Osteoblast (primary cell): ENCODE measurements around the gene ATG2B. TPM values are rescaled to one million over a fixed set of nuclear protein-coding genes. Genes with fewer than 3 reads are reported as not detected.

Experiments
- DNase-seq: peaks from one replicate; pipeline ENCODE4 v3.0.0; 2011; ENCODE audit warnings: low spot score, mixed read lengths; ENCODE audit not compliant: insufficient read length; ENCODE audit errors: missing footprints
- H2AFZ ChIP-seq: 2 replicates; pipeline ENCODE4 v1.6.0; 2011; ENCODE audit warnings: mild to moderate bottlenecking, low read length
- H3K27ac ChIP-seq: 2 replicates; pipeline ENCODE4 v1.5.1; 2011; ENCODE audit warnings: mild to moderate bottlenecking, low read depth, low read length, moderate library complexity
- H3K27me3 ChIP-seq: 2 replicates; pipeline ENCODE4 v1.6.0; 2012; ENCODE audit warnings: mild to moderate bottlenecking, control low read depth, inconsistent platforms, low read length, moderate library complexity; ENCODE audit not compliant: insufficient read depth
- H3K36me3 ChIP-seq: 2 replicates; pipeline ENCODE4 v1.5.1; 2011; ENCODE audit warnings: mild to moderate bottlenecking, low read length, control low read depth, moderate library complexity; ENCODE audit not compliant: insufficient read depth
- H3K4me1 ChIP-seq: 2 replicates; pipeline ENCODE4 v1.5.1; 2011; ENCODE audit warnings: mild to moderate bottlenecking, low read length, control low read depth, moderate library complexity; ENCODE audit not compliant: insufficient read depth
- H3K4me2 ChIP-seq: 2 replicates; pipeline ENCODE4 v1.6.0; 2011; ENCODE audit warnings: mild to moderate bottlenecking, low read length; ENCODE audit not compliant: insufficient read depth
- H3K4me3 ChIP-seq: fragments of 200-600 bp; sonication (generic); 3 replicates; pipeline ENCODE4 v1.5.1; 2012; ENCODE audit warnings: mild to moderate bottlenecking, low read length, inconsistent platforms; ENCODE audit not compliant: insufficient read depth
- H3K79me2 ChIP-seq: 2 replicates; pipeline ENCODE4 v1.6.0; 2012; ENCODE audit warnings: mild to moderate bottlenecking, low read length, control low read depth, inconsistent platforms; ENCODE audit not compliant: insufficient read depth
- H3K9me3 ChIP-seq: 2 replicates; pipeline ENCODE4 v1.5.1; 2011; ENCODE audit warnings: low read depth, low read length, control low read depth
- H4K20me1 ChIP-seq: 2 replicates; pipeline ENCODE4 v1.6.0; 2012; ENCODE audit warnings: mild to moderate bottlenecking, low read length, control low read depth; ENCODE audit not compliant: insufficient read depth
- total RNA-seq: library from RNA; depleted of rRNA; stranded (reverse); fragments of >200 nt; gene quantifications from 2 replicates; pipeline ENCODE4 v1.2.3, GENCODE V29; 2012
- TF ChIP-seq, protein P1 (sequence below): IDR thresholded peaks from 2 replicates; pipeline ENCODE4 v1.5.1; 2011; ENCODE audit warnings: mild to moderate bottlenecking, low read depth, low read length, moderate library complexity; ENCODE audit errors: extremely low read depth

The ATG2B gene
- total RNA-seq, 1 donor = 35.1 TPM

DNA sequence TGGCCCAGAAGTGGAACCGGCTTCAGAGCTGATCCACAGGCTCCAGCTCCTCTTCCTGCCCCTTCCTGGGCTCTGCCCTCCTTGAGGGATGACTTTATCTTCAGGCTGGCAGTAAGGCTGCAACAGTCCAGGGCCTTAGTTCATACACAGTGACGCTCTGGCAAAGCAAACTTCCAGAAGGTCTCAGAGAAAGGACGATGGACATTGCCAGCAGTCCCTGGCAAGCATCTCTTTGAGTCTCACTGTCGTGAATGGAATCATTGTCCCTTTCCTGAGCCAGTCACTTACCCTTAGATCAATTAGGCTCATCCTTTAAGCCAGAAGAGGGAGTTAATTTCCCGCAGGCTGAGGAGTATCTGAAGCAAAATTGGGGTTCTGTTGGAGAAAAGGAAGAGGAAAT lies 37.4 kb upstream of the ATG2B start:
- H3K4me1 ChIP-seq = no peaks in the 10 kb centered on the region
- no peak for DNase-seq
- H2AFZ ChIP-seq = no peak overlapping the region
- peaks cover 28% of the 10 kb centered on the region for H3K27me3 ChIP-seq
- no peak overlapping the region for H3K4me2 ChIP-seq
- TF ChIP-seq, protein P1, sequence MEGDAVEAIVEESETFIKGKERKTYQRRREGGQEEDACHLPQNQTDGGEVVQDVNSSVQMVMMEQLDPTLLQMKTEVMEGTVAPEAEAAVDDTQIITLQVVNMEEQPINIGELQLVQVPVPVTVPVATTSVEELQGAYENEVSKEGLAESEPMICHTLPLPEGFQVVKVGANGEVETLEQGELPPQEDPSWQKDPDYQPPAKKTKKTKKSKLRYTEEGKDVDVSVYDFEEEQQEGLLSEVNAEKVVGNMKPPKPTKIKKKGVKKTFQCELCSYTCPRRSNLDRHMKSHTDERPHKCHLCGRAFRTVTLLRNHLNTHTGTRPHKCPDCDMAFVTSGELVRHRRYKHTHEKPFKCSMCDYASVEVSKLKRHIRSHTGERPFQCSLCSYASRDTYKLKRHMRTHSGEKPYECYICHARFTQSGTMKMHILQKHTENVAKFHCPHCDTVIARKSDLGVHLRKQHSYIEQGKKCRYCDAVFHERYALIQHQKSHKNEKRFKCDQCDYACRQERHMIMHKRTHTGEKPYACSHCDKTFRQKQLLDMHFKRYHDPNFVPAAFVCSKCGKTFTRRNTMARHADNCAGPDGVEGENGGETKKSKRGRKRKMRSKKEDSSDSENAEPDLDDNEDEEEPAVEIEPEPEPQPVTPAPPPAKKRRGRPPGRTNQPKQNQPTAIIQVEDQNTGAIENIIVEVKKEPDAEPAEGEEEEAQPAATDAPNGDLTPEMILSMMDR = no peak
- H3K36me3 ChIP-seq = no peaks in the 10 kb centered on the region
- H3K27ac ChIP-seq = no peak overlapping the region
- H4K20me1 ChIP-seq = no peaks in the 10 kb centered on the region
- no peaks in the 10 kb centered on the region for H3K79me2 ChIP-seq
- no peak overlapping the region for H3K4me3 ChIP-seq
- H3K9me3 ChIP-seq = no peaks in the 10 kb centered on the region

DNA sequence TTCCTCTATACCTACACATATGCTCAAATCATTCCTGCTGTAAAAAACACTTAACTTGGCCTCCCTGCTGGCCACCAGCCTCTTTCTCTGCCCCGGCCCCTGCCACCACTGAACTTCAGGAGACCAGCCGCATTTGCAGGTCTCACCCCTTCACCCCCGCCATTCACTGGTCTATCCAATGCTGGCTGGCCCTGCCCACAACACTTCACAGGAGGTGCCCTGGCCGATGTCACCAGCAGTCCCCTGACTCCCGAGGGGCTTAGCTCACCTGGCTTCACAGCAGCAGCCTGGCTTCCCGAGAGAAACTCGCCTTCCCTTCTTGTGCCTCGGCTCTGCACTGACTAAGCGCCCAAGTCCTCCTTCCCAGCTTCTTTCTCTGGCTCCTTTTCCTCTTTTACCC lies 36.3 kb upstream of the ATG2B start:
- Histone ChIP-seq H3K79me2 (no peaks in the 10 kb centered on the region), H2AFZ (no peak overlapping the region), H3K27ac (no peak overlapping the region), H3K4me3 (no peak overlapping the region), H3K4me2 (no peak overlapping the region), H3K4me1 (no peaks in the 10 kb centered on the region), H3K9me3 (no peaks in the 10 kb centered on the region), H4K20me1 (no peaks in the 10 kb centered on the region), H3K36me3 (no peaks in the 10 kb centered on the region), H3K27me3 (peaks cover 26% of the 10 kb centered on the region)
- no peak for DNase-seq
- TF ChIP-seq, protein P1 = no peak

DNA sequence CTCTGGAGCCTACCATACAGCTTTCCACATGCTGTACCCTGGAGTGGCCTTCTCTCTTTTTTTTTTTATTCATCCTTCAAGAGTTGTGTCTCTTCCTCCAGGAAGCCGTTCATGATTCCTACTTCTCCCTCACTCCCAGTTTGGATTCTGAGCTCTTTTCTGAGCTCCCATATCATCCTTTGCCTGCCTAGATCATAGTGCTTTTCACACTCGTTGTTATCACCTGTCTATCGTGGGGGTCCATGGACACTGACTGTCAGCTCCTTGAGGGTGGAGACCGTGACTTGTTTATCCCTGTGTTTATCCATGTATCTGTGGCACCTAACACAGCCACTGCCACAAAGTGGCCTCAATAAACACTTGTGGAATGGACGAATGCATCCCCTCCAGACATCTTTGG lies 35.8 kb upstream of the ATG2B start:
- H3K4me2 ChIP-seq = no peak overlapping the region
- H3K79me2 ChIP-seq = no peaks in the 10 kb centered on the region
- H3K4me1 ChIP-seq = no peaks in the 10 kb centered on the region
- H3K27ac ChIP-seq = no peak overlapping the region
- H3K4me3 ChIP-seq = no peak overlapping the region
- no peak for DNase-seq
- H2AFZ ChIP-seq = no peak overlapping the region
- TF ChIP-seq, protein P1 = no peak
- H4K20me1 ChIP-seq = no peaks in the 10 kb centered on the region
- H3K9me3 ChIP-seq = no peaks in the 10 kb centered on the region
- no peaks in the 10 kb centered on the region for H3K36me3 ChIP-seq
- peaks cover 27% of the 10 kb centered on the region for H3K27me3 ChIP-seq

DNA sequence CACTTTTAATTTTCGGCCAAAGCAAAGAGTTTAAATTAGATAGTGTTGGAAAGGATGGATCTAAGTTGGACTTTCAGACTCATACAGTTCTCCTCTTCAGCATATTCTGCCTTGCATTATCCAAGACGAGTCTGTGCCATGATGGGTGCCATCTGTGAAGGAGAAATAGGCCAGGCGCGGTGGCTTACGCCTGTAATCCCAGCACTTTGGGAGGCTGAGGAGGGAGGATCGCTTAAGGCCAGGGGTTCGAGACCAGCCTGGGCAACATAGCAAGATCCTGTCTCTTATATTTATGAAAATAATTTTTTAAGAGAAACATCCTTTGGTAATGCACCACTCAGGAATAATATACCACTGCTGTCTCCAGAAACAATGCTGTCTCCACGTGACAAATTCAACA lies 35.3 kb upstream of the ATG2B start:
- no peaks in the 10 kb centered on the region for H4K20me1 ChIP-seq
- no peaks in the 10 kb centered on the region for H3K4me1 ChIP-seq
- no peak overlapping the region for H2AFZ ChIP-seq
- H3K27ac ChIP-seq = no peak overlapping the region
- no peaks in the 10 kb centered on the region for H3K36me3 ChIP-seq
- no peak for DNase-seq
- TF ChIP-seq, protein P1 = no peak
- H3K9me3 ChIP-seq = no peaks in the 10 kb centered on the region
- no peak overlapping the region for H3K4me3 ChIP-seq
- H3K4me2 ChIP-seq = no peak overlapping the region
- H3K79me2 ChIP-seq = no peaks in the 10 kb centered on the region
- peaks cover 27% of the 10 kb centered on the region for H3K27me3 ChIP-seq
